Measurements from ENCODE around the gene CCN5.
"Not testable (repeated sequence)": the region's sequence is repeated elsewhere in the genome, so short reads cannot be mapped to it uniquely, and the experiment has no call there.

CCN5 gene

GRCh38 chr20:44761423-44761822 lies 46.3 kb downstream of the CCN5 start:
- no peak for DNase-seq

GRCh38 chr20:44762466-44763140 lies 47.4 kb downstream of the CCN5 start:
- no peak for DNase-seq

GRCh38 chr20:44763798-44764197 lies 48.6 kb downstream of the CCN5 start:
- DNase-seq, result not testable (repeated sequence)

GRCh38 chr20:44765091-44765490 lies 49.9 kb downstream of the CCN5 start:
- no peak for DNase-seq

- no peak for DNase-seq
Observed at GRCh38 chr20:44765701-44766347, 50.7 kb downstream of the CCN5 start.

GRCh38 chr20:44768256-44768655 lies 53.1 kb downstream of the CCN5 start:
- DNase-seq, result no peak

- DNase-seq, result no peak
Observed at GRCh38 chr20:44768854-44769480, 53.8 kb downstream of the CCN5 start.

GRCh38 chr20:44769481-44769863 lies 54.3 kb downstream of the CCN5 start:
- no peak for DNase-seq

GRCh38 chr20:44770484-44771171 lies 55.5 kb downstream of the CCN5 start:
- no peak for DNase-seq

GRCh38 chr20:44771172-44771535 lies 56.0 kb downstream of the CCN5 start:
- DNase-seq, result no peak

- DNase-seq, result no peak
Observed at GRCh38 chr20:44772636-44773035, 57.5 kb downstream of the CCN5 start.

GRCh38 chr20:44773070-44773829 lies 58.1 kb downstream of the CCN5 start:
- DNase-seq, result no peak

- peak in 1 of 2 experiments; percentile 5 for DNase-seq
Observed at GRCh38 chr20:44776980-44777379, 61.8 kb downstream of the CCN5 start.
